Renal pelvis (tissue), 4 donors: ENCODE results near the gene CIT. TPM values are rescaled to one million over a fixed set of nuclear protein-coding genes. Genes with fewer than 3 reads are reported as not detected.

ENCODE experiments used
- DNase-seq: peaks from one replicate; pipeline ENCODE4 v3.0.0-alpha.2; 2013
- polyA plus RNA-seq, 3 donors: library from polyadenylated mRNA; unstranded; fragments of 120-200 nt; gene quantifications; one replicate each; pipeline ENCODE4 v1.2.1, GENCODE V29; 2013; ENCODE audit not compliant: insufficient read length in 3 of 3

The CIT gene
- polyA plus RNA-seq, 3 donors, result 17.7 to 24.7 (median 22.4) TPM

GRCh38 chr12:119868992-119869391, 8.1 kb downstream of the CIT start:
- DNase-seq, result no peak

GRCh38 chr12:119864591-119864990, 12.5 kb downstream of the CIT start:
- no peak for DNase-seq

- no peak for DNase-seq
Measured at GRCh38 chr12:119859241-119859640, 17.9 kb downstream of the CIT start.

- no peak for DNase-seq
Measured at GRCh38 chr12:119857041-119857591, 20.0 kb downstream of the CIT start.

- no peak for DNase-seq
Measured at GRCh38 chr12:119850330-119850729, 26.8 kb downstream of the CIT start.

GRCh38 chr12:119843100-119843499, 34.0 kb downstream of the CIT start:
- no peak for DNase-seq

GRCh38 chr12:119842380-119842779, 34.7 kb downstream of the CIT start:
- DNase-seq, result no peak

GRCh38 chr12:119841433-119842210, 35.5 kb downstream of the CIT start:
- no peak for DNase-seq

- no peak for DNase-seq
Measured at GRCh38 chr12:119840582-119840981, 36.5 kb downstream of the CIT start.

GRCh38 chr12:119840168-119840567, 37.0 kb downstream of the CIT start:
- DNase-seq, result no peak

GRCh38 chr12:119838826-119839600, 38.1 kb downstream of the CIT start:
- DNase-seq, result no peak

GRCh38 chr12:119836781-119837180, 40.3 kb downstream of the CIT start:
- no peak for DNase-seq

GRCh38 chr12:119835068-119835467, 42.1 kb downstream of the CIT start:
- no peak for DNase-seq

GRCh38 chr12:119829439-119829838, 47.7 kb downstream of the CIT start:
- DNase-seq, result no peak

- no peak for DNase-seq
Measured at GRCh38 chr12:119828300-119828699, 48.8 kb downstream of the CIT start.

GRCh38 chr12:119827760-119828159, 49.4 kb downstream of the CIT start:
- no peak for DNase-seq

- DNase-seq, result no peak
Measured at GRCh38 chr12:119826661-119827445, 50.3 kb downstream of the CIT start.

GRCh38 chr12:119825262-119825661, 51.9 kb downstream of the CIT start:
- no peak for DNase-seq

GRCh38 chr12:119822046-119822445, 55.1 kb downstream of the CIT start:
- no peak for DNase-seq

GRCh38 chr12:119819322-119819721, 57.8 kb downstream of the CIT start:
- DNase-seq, result no peak

GRCh38 chr12:119817546-119818343, 59.4 kb downstream of the CIT start:
- no peak for DNase-seq
